ENCODE results near the gene PADI2. TPM values are rescaled to one million over a fixed set of nuclear protein-coding genes. Genes with fewer than 3 reads are reported as not detected.

Gene PADI2
- total and polyA plus RNA-seq, 4 donors, result 0.25 to 2.4 (median 0.96) TPM

DNA sequence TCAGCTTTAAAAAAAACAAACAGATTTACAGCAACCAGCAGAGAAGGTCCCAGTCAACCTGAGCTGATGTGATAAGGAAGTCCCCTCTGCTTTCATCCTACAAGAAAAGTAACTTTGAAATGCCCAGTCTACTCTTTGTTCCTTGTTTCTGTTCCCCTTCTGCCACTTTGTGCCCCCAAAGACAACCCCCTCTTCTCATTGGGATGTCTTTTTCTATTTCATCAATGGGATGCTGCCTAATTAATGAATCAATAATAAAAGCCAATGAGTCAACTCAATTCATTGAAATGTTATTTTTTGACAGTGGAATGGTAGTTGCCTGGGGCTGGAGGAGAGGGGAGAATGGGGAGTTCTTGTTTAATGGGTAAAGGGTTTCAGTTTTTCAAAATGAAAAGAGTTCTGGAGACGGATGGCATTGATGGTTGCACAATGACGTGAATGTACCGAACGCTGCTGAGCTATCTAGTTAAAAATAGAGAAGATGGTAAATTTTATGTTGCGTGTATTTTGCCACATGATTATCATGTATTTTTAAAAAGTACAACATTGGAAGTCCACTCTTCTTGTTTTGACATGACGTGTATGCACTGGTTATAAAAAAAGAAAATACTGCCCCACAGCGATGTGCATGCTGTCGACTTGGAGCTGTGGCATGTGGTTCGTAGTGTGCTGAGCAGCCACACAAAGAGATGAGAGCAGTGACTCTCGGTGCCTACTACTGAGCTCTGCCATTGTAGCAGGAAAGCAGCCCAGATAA lies 22.4 kb upstream of the PADI2 start:
- no peak for TF ChIP-seq SP1 (IDR thresholded peaks at IDR 0.05)
- TF ChIP-seq TAF1 (conservative IDR thresholded peaks at IDR 0.05), result no peak
- no peak for TF ChIP-seq EGR1 (IDR thresholded peaks at IDR 0.05; ENCODE audit: low read depth in 2 of 2)
- no peak for TF ChIP-seq RAD21 (IDR thresholded peaks at IDR 0.05)
- no peak for TF ChIP-seq FOXA2 (IDR thresholded peaks at IDR 0.05)
- no peak for TF ChIP-seq MAX (IDR thresholded peaks at IDR 0.05)
- no peak for TF ChIP-seq YY1 (IDR thresholded peaks at IDR 0.05)
- TF ChIP-seq, protein P1, sequence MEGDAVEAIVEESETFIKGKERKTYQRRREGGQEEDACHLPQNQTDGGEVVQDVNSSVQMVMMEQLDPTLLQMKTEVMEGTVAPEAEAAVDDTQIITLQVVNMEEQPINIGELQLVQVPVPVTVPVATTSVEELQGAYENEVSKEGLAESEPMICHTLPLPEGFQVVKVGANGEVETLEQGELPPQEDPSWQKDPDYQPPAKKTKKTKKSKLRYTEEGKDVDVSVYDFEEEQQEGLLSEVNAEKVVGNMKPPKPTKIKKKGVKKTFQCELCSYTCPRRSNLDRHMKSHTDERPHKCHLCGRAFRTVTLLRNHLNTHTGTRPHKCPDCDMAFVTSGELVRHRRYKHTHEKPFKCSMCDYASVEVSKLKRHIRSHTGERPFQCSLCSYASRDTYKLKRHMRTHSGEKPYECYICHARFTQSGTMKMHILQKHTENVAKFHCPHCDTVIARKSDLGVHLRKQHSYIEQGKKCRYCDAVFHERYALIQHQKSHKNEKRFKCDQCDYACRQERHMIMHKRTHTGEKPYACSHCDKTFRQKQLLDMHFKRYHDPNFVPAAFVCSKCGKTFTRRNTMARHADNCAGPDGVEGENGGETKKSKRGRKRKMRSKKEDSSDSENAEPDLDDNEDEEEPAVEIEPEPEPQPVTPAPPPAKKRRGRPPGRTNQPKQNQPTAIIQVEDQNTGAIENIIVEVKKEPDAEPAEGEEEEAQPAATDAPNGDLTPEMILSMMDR (IDR thresholded peaks at IDR 0.05; ENCODE audit: low read depth, low read length, missing input control), result no peak
- no peaks in the 10 kb centered on the region for H3K4me1 ChIP-seq (ENCODE audit: control insufficient read depth in 4 of 4, insufficient read depth in 4 of 4, low read length in 3 of 4)
- no peak for DNase-seq (ENCODE audit: low spot score)
- H3K27me3 ChIP-seq (ENCODE audit: control insufficient read depth in 4 of 4, insufficient read depth in 4 of 4, low read length in 3 of 4), result peaks cover 0 to 12% (median 0%) of the 10 kb centered on the region in 4 donors
- H3K9me3 ChIP-seq (ENCODE audit: control insufficient read depth in 4 of 4, low read length in 3 of 4), result peaks cover 0 to 4% (median 0%) of the 10 kb centered on the region in 4 donors
- H3K36me3 ChIP-seq (ENCODE audit: control insufficient read depth in 4 of 4, insufficient read depth in 3 of 4, low read depth in 1 of 4, low read length in 3 of 4), result no peaks in the 10 kb centered on the region
- 83% methylated on average over 10 of the region's 10 CpGs for WGBS
- H3K9ac ChIP-seq (ENCODE audit: low read depth in 1 of 2, low read length in 2 of 2), result no peak overlapping the region
- no peak overlapping the region for H3K27ac ChIP-seq (ENCODE audit: low read depth in 1 of 2, low read length in 2 of 2)
- H3K4me3 ChIP-seq (ENCODE audit: low read depth in 1 of 3, low read length in 3 of 3), result no peak overlapping the region

GRCh38 chr1:17140279-17140678 lies 21.0 kb upstream of the PADI2 start:
- 35% methylated on average over 1 of the region's 1 CpG for WGBS
- no peak for DNase-seq (ENCODE audit: low spot score)
- Histone ChIP-seq H3K27ac (ENCODE audit: low read depth in 1 of 2, low read length in 2 of 2) (no peak overlapping the region), H3K36me3 (ENCODE audit: control insufficient read depth in 4 of 4, insufficient read depth in 3 of 4, low read depth in 1 of 4, low read length in 3 of 4) (no peaks in the 10 kb centered on the region), H3K4me1 (ENCODE audit: control insufficient read depth in 4 of 4, insufficient read depth in 4 of 4, low read length in 3 of 4) (no peaks in the 10 kb centered on the region), H3K27me3 (ENCODE audit: control insufficient read depth in 4 of 4, insufficient read depth in 4 of 4, low read length in 3 of 4) (peaks cover 0 to 9% (median 0%) of the 10 kb centered on the region in 4 donors), H3K9me3 (ENCODE audit: control insufficient read depth in 4 of 4, low read length in 3 of 4) (peaks cover 0 to 4% (median 0%) of the 10 kb centered on the region in 4 donors), H3K9ac (ENCODE audit: low read depth in 1 of 2, low read length in 2 of 2) (no peak overlapping the region), H3K4me3 (ENCODE audit: low read depth in 1 of 3, low read length in 3 of 3) (no peak overlapping the region)
- TF ChIP-seq, protein P2, sequence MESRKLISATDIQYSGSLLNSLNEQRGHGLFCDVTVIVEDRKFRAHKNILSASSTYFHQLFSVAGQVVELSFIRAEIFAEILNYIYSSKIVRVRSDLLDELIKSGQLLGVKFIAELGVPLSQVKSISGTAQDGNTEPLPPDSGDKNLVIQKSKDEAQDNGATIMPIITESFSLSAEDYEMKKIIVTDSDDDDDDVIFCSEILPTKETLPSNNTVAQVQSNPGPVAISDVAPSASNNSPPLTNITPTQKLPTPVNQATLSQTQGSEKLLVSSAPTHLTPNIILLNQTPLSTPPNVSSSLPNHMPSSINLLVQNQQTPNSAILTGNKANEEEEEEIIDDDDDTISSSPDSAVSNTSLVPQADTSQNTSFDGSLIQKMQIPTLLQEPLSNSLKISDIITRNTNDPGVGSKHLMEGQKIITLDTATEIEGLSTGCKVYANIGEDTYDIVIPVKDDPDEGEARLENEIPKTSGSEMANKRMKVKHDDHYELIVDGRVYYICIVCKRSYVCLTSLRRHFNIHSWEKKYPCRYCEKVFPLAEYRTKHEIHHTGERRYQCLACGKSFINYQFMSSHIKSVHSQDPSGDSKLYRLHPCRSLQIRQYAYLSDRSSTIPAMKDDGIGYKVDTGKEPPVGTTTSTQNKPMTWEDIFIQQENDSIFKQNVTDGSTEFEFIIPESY (IDR thresholded peaks at IDR 0.05), result no peak
- TF ChIP-seq FOXA1 (IDR thresholded peaks at IDR 0.05) (no peak), MAX (IDR thresholded peaks at IDR 0.05) (no peak), JUND (IDR thresholded peaks at IDR 0.05) (no peak), FOXA2 (IDR thresholded peaks at IDR 0.05) (no peak), HNF4A (conservative IDR thresholded peaks at IDR 0.05) (no peak), YY1 (IDR thresholded peaks at IDR 0.05) (no peak), EGR1 (IDR thresholded peaks at IDR 0.05; ENCODE audit: low read depth in 2 of 2) (no peak), RAD21 (IDR thresholded peaks at IDR 0.05) (no peak), GABPA (IDR thresholded peaks at IDR 0.05 in 1 of 2, conservative IDR thresholded peaks at IDR 0.05 in 1 of 2) (no peak), TAF1 (conservative IDR thresholded peaks at IDR 0.05) (no peak), REST (IDR thresholded peaks at IDR 0.05) (no peak), NR2F2 (IDR thresholded peaks at IDR 0.05) (no peak), RXRA (IDR thresholded peaks at IDR 0.05) (no peak)
- TF ChIP-seq, protein P1 (IDR thresholded peaks at IDR 0.05; ENCODE audit: low read depth, low read length, missing input control), result no peak

All from liver (tissue), 9 donors.